H1 (cell line): ENCODE measurements around the gene FRMPD4. TPM values are rescaled to one million over a fixed set of nuclear protein-coding genes. Genes with fewer than 3 reads are reported as not detected.

ENCODE experiments used
- CTCF ChIA-PET: fragments of 300-600 bp; sonication (Branson Sonifier 250); formaldehyde crosslinking; loops from one replicate; lab custom pipeline; 2021; ENCODE audit not compliant: partially characterized antibody; lab: Charles Lee
- POLR2A ChIA-PET: fragments of 300-600 bp; sonication (Branson Sonifier 250); formaldehyde crosslinking; loops from one replicate; lab custom pipeline; 2021; ENCODE audit warnings: inconsistent platforms; ENCODE audit not compliant: partially characterized antibody; lab: Charles Lee
- DNase-seq, 2 experiments: peaks; one replicate each; pipeline versions ENCODE4 v3.0.0 to v3.0.0-alpha.2; 2010 to 2022; ENCODE audit warnings: low spot score in 2 of 2, low read depth in 1 of 2, mixed read lengths in 1 of 2
- FAIRE-seq: peaks from 2 replicates; lab custom pipeline; 2011; peaks lifted over from hg19 to GRCh38; lab: Jason Lieb, UNC
- H2AFZ ChIP-seq: 2 replicates; pipeline ENCODE4 v1.8.1; 2012; ENCODE audit warnings: low read length, inconsistent platforms
- H2AK5ac ChIP-seq: 2 replicates; pipeline ENCODE4 v1.6.1; 2013; ENCODE audit warnings: low read depth, low read length
- H2BK120ac ChIP-seq: replicated peaks from 2 replicates; pipeline ENCODE3; 2013; ENCODE audit warnings: low read depth, low read length, inconsistent platforms
- H2BK12ac ChIP-seq: 2 replicates; pipeline ENCODE4 v1.6.1; 2013; ENCODE audit warnings: low read depth, low read length
- H2BK15ac ChIP-seq: 2 replicates; pipeline ENCODE4 v1.6.1; 2013; ENCODE audit warnings: low read length
- H2BK20ac ChIP-seq: 2 replicates; pipeline ENCODE4 v1.6.1; 2013; ENCODE audit warnings: low read length
- H2BK5ac ChIP-seq: 2 replicates; pipeline ENCODE4 v1.6.1; 2013; ENCODE audit warnings: low read depth, low read length
- H3K14ac ChIP-seq: 2 replicates; pipeline ENCODE4 v1.6.1; 2013; ENCODE audit warnings: inconsistent platforms; ENCODE audit not compliant: insufficient read length
- H3K18ac ChIP-seq: 2 replicates; pipeline ENCODE4 v1.6.1; 2013; ENCODE audit warnings: low read length; ENCODE audit errors: extremely low read depth
- H3K23ac ChIP-seq: 2 replicates; pipeline ENCODE4 v1.6.1; 2013; ENCODE audit warnings: inconsistent platforms; ENCODE audit not compliant: insufficient read length
- H3K23me2 ChIP-seq: 2 replicates; pipeline ENCODE4 v1.6.1; 2013; ENCODE audit warnings: low read depth, low read length
- H3K27ac ChIP-seq: 2 replicates; pipeline ENCODE4 v1.6.1; 2011; ENCODE audit warnings: low read depth, low read length, inconsistent platforms
- H3K27me3 ChIP-seq, 4 experiments: replicated peaks in 1 of 4; 1 replicate in 1 of 4; 2 replicates in 3 of 4; pipeline versions ENCODE4 v1.6.1 to v1.8.1; 2011 to 2013; ENCODE audit warnings: low read length in 3 of 4, mild to moderate bottlenecking in 3 of 4, inconsistent platforms in 2 of 4, mixed read lengths in 2 of 4, moderate library complexity in 1 of 4; ENCODE audit not compliant: control insufficient read depth in 3 of 4, insufficient read depth in 3 of 4; ENCODE audit errors: extremely low read depth in 1 of 4
- H3K36me3 ChIP-seq, 4 experiments: 2 replicates each; pipeline versions ENCODE4 v1.6.1 to v1.8.1; 2011 to 2013; ENCODE audit warnings: mild to moderate bottlenecking in 4 of 4, low read length in 3 of 4, moderate library complexity in 2 of 4, control low read depth in 1 of 4, inconsistent platforms in 1 of 4; ENCODE audit not compliant: insufficient read depth in 4 of 4, control insufficient read depth in 2 of 4
- H3K4ac ChIP-seq: replicated peaks from 2 replicates; pipeline ENCODE3; 2013; ENCODE audit warnings: low read length, low read depth, mixed read lengths, inconsistent platforms; ENCODE audit not compliant: insufficient read length
- H3K4me1 ChIP-seq, 4 experiments: replicated peaks in 1 of 4; 1 replicate in 1 of 4; 2 replicates in 3 of 4; pipeline versions ENCODE4 v1.6.1 to v1.8.1; 2011 to 2013; ENCODE audit warnings: low read length in 3 of 4, inconsistent platforms in 2 of 4, mixed read lengths in 1 of 4; ENCODE audit not compliant: insufficient read depth in 4 of 4, control insufficient read depth in 3 of 4
- H3K4me2 ChIP-seq, 2 experiments: 2 replicates each; pipeline versions ENCODE4 v1.6.1 to v1.8.1; 2011 to 2013; ENCODE audit warnings: low read depth in 2 of 2, low read length in 2 of 2, control low read depth in 1 of 2, inconsistent platforms in 1 of 2, mild to moderate bottlenecking in 1 of 2; ENCODE audit not compliant: insufficient read depth in 1 of 2
- H3K4me3 ChIP-seq, 4 experiments: fragments of 200-600, 300-600 bp in 1 of 4; sonication (generic), shearing (Covaris generic), sonication (Bioruptor Twin) in 1 of 4; 2 replicates each; pipeline versions ENCODE4 v1.5.1 to v1.8.1; 2011 to 2016; ENCODE audit warnings: low read length in 4 of 4, low read depth in 3 of 4, control low read depth in 2 of 4, inconsistent platforms in 2 of 4, mild to moderate bottlenecking in 2 of 4, mixed read lengths in 1 of 4, moderate library complexity in 1 of 4; ENCODE audit not compliant: insufficient read depth in 2 of 4; ENCODE audit errors: extremely low read depth in 1 of 4
- H3K56ac ChIP-seq: replicated peaks from 2 replicates; pipeline ENCODE3; 2013; ENCODE audit warnings: low read depth, mild to moderate bottlenecking, mixed read lengths, low read length, inconsistent platforms; ENCODE audit not compliant: insufficient read length
- H3K79me1 ChIP-seq: 2 replicates; pipeline ENCODE4 v1.6.1; 2013; ENCODE audit warnings: low read depth, low read length, control low read depth
- H3K79me2 ChIP-seq, 2 experiments: 2 replicates each; pipeline versions ENCODE4 v1.6.1 to v1.8.1; 2012 to 2013; ENCODE audit warnings: low read length in 2 of 2, mild to moderate bottlenecking in 2 of 2, inconsistent platforms in 1 of 2; ENCODE audit not compliant: insufficient read depth in 2 of 2, control insufficient read depth in 1 of 2
- H3K9ac ChIP-seq, 4 experiments: replicated peaks in 1 of 4; 1 replicate in 1 of 4; 2 replicates in 3 of 4; pipeline versions ENCODE4 v1.6.1 to v1.8.1; 2011 to 2013; ENCODE audit warnings: low read depth in 3 of 4, low read length in 3 of 4, control low read depth in 2 of 4, mild to moderate bottlenecking in 2 of 4, moderate library complexity in 2 of 4, inconsistent platforms in 1 of 4; ENCODE audit errors: extremely low read depth in 1 of 4
- H3K9me3 ChIP-seq, 2 experiments: 2 replicates each; pipeline versions ENCODE4 v1.6.1 to v1.8.1; 2012 to 2013; ENCODE audit warnings: mild to moderate bottlenecking in 2 of 2, moderate library complexity in 2 of 2, control low read depth in 1 of 2, inconsistent platforms in 1 of 2, low read depth in 1 of 2, low read length in 1 of 2, mixed read lengths in 1 of 2; ENCODE audit not compliant: insufficient read depth in 2 of 2
- H4K20me1 ChIP-seq, 2 experiments: replicated peaks in 1 of 2; 2 replicates each; pipeline versions ENCODE3 to v1.8.1; 2011 to 2013; ENCODE audit warnings: inconsistent platforms in 2 of 2, low read length in 2 of 2, mild to moderate bottlenecking in 1 of 2; ENCODE audit not compliant: insufficient read depth in 2 of 2, control insufficient read depth in 1 of 2
- H4K5ac ChIP-seq: 2 replicates; pipeline ENCODE4 v1.6.1; 2013; ENCODE audit warnings: low read length, low read depth, mixed read lengths, inconsistent platforms; ENCODE audit not compliant: insufficient read length
- H4K8ac ChIP-seq: 2 replicates; pipeline ENCODE4 v1.8.0; 2013; ENCODE audit warnings: mild to moderate bottlenecking, moderate library complexity, low read length, inconsistent platforms; ENCODE audit not compliant: insufficient read depth; ENCODE audit errors: extremely low read depth
- H4K91ac ChIP-seq: replicated peaks from 2 replicates; pipeline ENCODE3; 2013; ENCODE audit warnings: low read length, mixed read lengths, inconsistent platforms; ENCODE audit not compliant: insufficient read length
- CBX8 ChIP-seq: fragments of 300-800, 300-1000 bp; sonication (generic); IDR thresholded peaks from 2 replicates; pipeline ENCODE4 v1.7.1; 2016; ENCODE audit warnings: low read depth, low read length, borderline replicate concordance
- CTCF ChIP-seq, 3 experiments: IDR thresholded peaks; 1 replicate in 2 of 3; 2 replicates in 1 of 3; pipeline versions ENCODE4 v1.5.1 to v1.6.1; 2011; ENCODE audit warnings: low read length in 3 of 3, mild to moderate bottlenecking in 3 of 3, inconsistent platforms in 2 of 3, low read depth in 1 of 3, moderate library complexity in 1 of 3; ENCODE audit not compliant: insufficient read depth in 1 of 3; ENCODE audit errors: control extremely low read depth in 1 of 3
- GABPA ChIP-seq: IDR thresholded peaks from 2 replicates; pipeline ENCODE4 v1.6.1; 2011; ENCODE audit warnings: mild to moderate bottlenecking, low read length, moderate library complexity, borderline replicate concordance; ENCODE audit not compliant: insufficient read depth
- JUND ChIP-seq: IDR thresholded peaks from 2 replicates; pipeline ENCODE4 v1.6.1; 2011; ENCODE audit warnings: mild to moderate bottlenecking, improper control_type of control experiment, low read length
- MAX ChIP-seq: IDR thresholded peaks from 2 replicates; pipeline ENCODE4 v1.6.1; 2012; ENCODE audit warnings: inconsistent platforms
- NRF1 ChIP-seq: IDR thresholded peaks from 2 replicates; pipeline ENCODE4 v1.6.1; 2011; ENCODE audit warnings: mild to moderate bottlenecking, low read depth, low read length, improper control_type of control experiment
- POLR2AphosphoS5 ChIP-seq: IDR thresholded peaks from 2 replicates; pipeline ENCODE4 v1.6.1; 2011; ENCODE audit warnings: low read depth, low read length
- SAP30 ChIP-seq: fragments of 300-600 bp; sonication (generic); IDR thresholded peaks from 2 replicates; pipeline ENCODE4 v1.7.1; 2012; ENCODE audit warnings: low read length, moderate library complexity, mild to moderate bottlenecking, inconsistent platforms; ENCODE audit not compliant: insufficient read depth, insufficient replicate concordance
- SP1 ChIP-seq: IDR thresholded peaks from 2 replicates; pipeline ENCODE4 v1.6.1; 2011; ENCODE audit warnings: low read depth, low read length
- SRF ChIP-seq: IDR thresholded peaks from 2 replicates; pipeline ENCODE4 v1.6.1; 2011; ENCODE audit warnings: mild to moderate bottlenecking, low read depth, low read length, moderate library complexity
- SUZ12 ChIP-seq: fragments of 200-600 bp; sonication (generic); IDR thresholded peaks from 2 replicates; pipeline ENCODE4 v1.6.1; 2012; ENCODE audit warnings: mild to moderate bottlenecking, inconsistent platforms, low read length, moderate library complexity, mixed read lengths
- TCF12 ChIP-seq: IDR thresholded peaks from 2 replicates; pipeline ENCODE4 v1.6.1; 2011; ENCODE audit warnings: low read depth, mild to moderate bottlenecking, low read length
- WGBS, 2 experiments: shearing (Covaris generic) in 1 of 2; methylation state at CpG; one replicate each; pipeline versions ENCODE4 v1.1.6 to v1.1.7; 2013 to 2015; ENCODE audit warnings: low lambda C conversion rate in 2 of 2, mixed read lengths in 2 of 2, inconsistent platforms in 1 of 2, low coverage in 1 of 2, missing lambda C conversion rate in 1 of 2; ENCODE audit not compliant: insufficient replicate concordance in 2 of 2, insufficient coverage in 1 of 2, insufficient read length in 1 of 2; ENCODE audit errors: extremely low coverage in 1 of 2, missing lambda C conversion rate in 1 of 2; 5-methylcytosine and 5-hydroxymethylcytosine counted together
- polyA plus RNA-seq, 7 experiments: library from polyadenylated mRNA; depleted of rRNA in 3 of 7; stranded (reverse) in 5 of 7; unstranded in 2 of 7; fragments of >200 nt in 5 of 7; fragments of 200-250 nt in 2 of 7; gene quantifications; 1 replicate in 5 of 7; 2 replicates in 1 of 7; 4 replicates in 1 of 7; pipeline versions ENCODE4 v1.2.1 to v1.2.3, GENCODE V29; 2011 to 2013; ENCODE audit warnings: missing spikeins in 2 of 7, mixed read lengths in 2 of 7
- total RNA-seq: library from RNA; stranded (reverse); fragmentation: NEBNext Ultra II Directional; extraction: Animal tissue kit (Norgen Biotek cat#: 25700); gene quantifications from 2 replicates; pipeline ENCODE4 v1.2.1, GENCODE V29; 2021

Gene FRMPD4
- total and polyA plus RNA-seq, 2 of the 8 experiments (the other 6 are each of a cell fraction or from before 2014, with no cell fraction given) = 0.02 to 0.37 TPM

- Histone ChIP-seq H3K56ac (no peak overlapping the region), H4K8ac (no peak overlapping the region), H3K36me3 (no peaks in the 10 kb centered on the region), H2BK120ac (no peak overlapping the region), H2BK12ac (no peak overlapping the region), H3K79me2 (no peaks in the 10 kb centered on the region), H3K4ac (no peak overlapping the region), H3K4me3 (no peak overlapping the region), H4K20me1 (no peaks in the 10 kb centered on the region), H3K27ac (no peak overlapping the region), H3K4me2 (no peak overlapping the region), H3K4me1 (no peaks in the 10 kb centered on the region), H3K23me2 (no peaks in the 10 kb centered on the region), H3K18ac (no peak overlapping the region), H2BK15ac (no peak overlapping the region), H4K91ac (no peak overlapping the region), H2AFZ (no peak overlapping the region), H3K14ac (no peak overlapping the region), H3K79me1 (no peaks in the 10 kb centered on the region), H4K5ac (no peak overlapping the region), H3K9me3 (no peaks in the 10 kb centered on the region), H2AK5ac (no peak overlapping the region), H3K9ac (no peak overlapping the region), H3K27me3 (no peaks in the 10 kb centered on the region), H2BK5ac (no peak overlapping the region), H2BK20ac (no peak overlapping the region), H3K23ac (no peak overlapping the region)
- ChIA-PET POLR2A (no interaction called here), CTCF (no interaction called here)
- DNase-seq (no peak), FAIRE-seq (no peak)
- 100% methylated on average over 1 of the region's 2 CpGs; no CpG with 5 or more reads in 1 of the 2 experiments for WGBS, 2 experiments
- TF ChIP-seq SP1 (no peak), SAP30 (no peak), GABPA (no peak), JUND (no peak), NRF1 (no peak), POLR2AphosphoS5 (no peak), TCF12 (no peak), SRF (no peak), CBX8 (no peak), SUZ12 (no peak), CTCF (IDR thresholded peaks at IDR 0.05; ENCODE audit: control extremely low read depth in 1 of 3, insufficient read depth in 1 of 3, low read depth in 1 of 3, low read length in 3 of 3) (no peak), MAX (no peak)
Measured at GRCh38 chrX:12197030-12197429, 58.8 kb downstream of the FRMPD4 start.
